HEK293 (cell line): ENCODE results near the gene SPPL2B.
A peak's percentile ranks its signal among the peaks of the same experiment; 100 is the strongest.

Experiments used
- CTCF ChIA-PET: fragments of 350-600 bp; formaldehyde crosslinking; extraction: SDS; loops from one replicate; lab custom pipeline; 2021; ENCODE audit warnings: antibody characterized with exemption; lab: Yijun Ruan, JAX
- POLR2A ChIA-PET: fragments of 300-600 bp; formaldehyde crosslinking; extraction: SDS; loops from one replicate; lab custom pipeline; 2020; ENCODE audit warnings: antibody characterized with exemption, inconsistent platforms; lab: Yijun Ruan, JAX
- H3K27ac ChIP-seq: fragments of 200-500 bp; sonication (Bioruptor generic); 2 replicates; pipeline ENCODE4 v1.5.1; 2014; ENCODE audit warnings: low read depth, low read length, control low read depth, inconsistent platforms; ENCODE audit errors: extremely low read depth
- H3K36me3 ChIP-seq, 2 experiments: fragments of 200-500 bp in 1 of 2; sonication (Bioruptor generic) in 1 of 2; 1 replicate in 1 of 2; 2 replicates in 1 of 2; pipeline ENCODE4 v1.5.1; 2014 to 2017; ENCODE audit warnings: inconsistent platforms in 2 of 2, low read length in 2 of 2; ENCODE audit not compliant: control insufficient read depth in 2 of 2, insufficient read depth in 1 of 2
- H3K4me1 ChIP-seq: fragments of 200-500 bp; sonication (Bioruptor generic); 2 replicates; pipeline ENCODE4 v1.5.1; 2014; ENCODE audit warnings: mild to moderate bottlenecking, low read length, inconsistent platforms; ENCODE audit not compliant: control insufficient read depth, insufficient read depth
- H3K4me3 ChIP-seq: 2 replicates; pipeline ENCODE4 v1.5.1; 2011; ENCODE audit warnings: low read depth, mild to moderate bottlenecking, control low read depth, low read length, moderate library complexity
- H3K9me3 ChIP-seq: fragments of 200-500 bp; sonication (Bioruptor generic); 2 replicates; pipeline ENCODE4 v1.5.1; 2014; ENCODE audit warnings: low read depth, low read length, inconsistent platforms; ENCODE audit not compliant: control insufficient read depth, insufficient read depth
- KLF8 ChIP-seq: fragments of 450-650 bp; formaldehyde crosslinking; IDR thresholded peaks from 2 replicates; pipeline ENCODE4 v1.5.1; 2016; ENCODE audit warnings: missing biosample characterization, missing genetic modification characterization
- KLF9 ChIP-seq: fragments of 450-650 bp; formaldehyde crosslinking; IDR thresholded peaks from 2 replicates; pipeline ENCODE4 v1.5.1; 2016; ENCODE audit warnings: missing biosample characterization, missing genetic modification characterization, low read depth
- SALL2 ChIP-seq: fragments of 450-650 bp; formaldehyde crosslinking; IDR thresholded peaks from 2 replicates; pipeline ENCODE4 v1.5.0; 2017; ENCODE audit warnings: missing biosample characterization, mild to moderate bottlenecking, missing genetic modification characterization, borderline replicate concordance
- ZBTB17 ChIP-seq: fragments of 450-650 bp; formaldehyde crosslinking; IDR thresholded peaks from 2 replicates; pipeline ENCODE4 v1.5.1; 2016; ENCODE audit warnings: missing biosample characterization, missing genetic modification characterization
- ZFP41 ChIP-seq: fragments of 450-650 bp; formaldehyde crosslinking; IDR thresholded peaks from 2 replicates; pipeline ENCODE4 v1.5.1; 2016; ENCODE audit warnings: missing biosample characterization, missing genetic modification characterization, borderline replicate concordance
- ZNF140 ChIP-seq: fragments of 450-650 bp; formaldehyde crosslinking; IDR thresholded peaks from 2 replicates; pipeline ENCODE4 v1.5.1; 2016; ENCODE audit warnings: missing biosample characterization, missing genetic modification characterization
- ZNF2 ChIP-seq: fragments of 450-650 bp; formaldehyde crosslinking; IDR thresholded peaks from 2 replicates; pipeline ENCODE4 v1.5.1; 2016; ENCODE audit warnings: missing biosample characterization, missing genetic modification characterization
- ZNF416 ChIP-seq: fragments of 450-650 bp; formaldehyde crosslinking; IDR thresholded peaks from 2 replicates; pipeline ENCODE4 v1.5.1; 2016; ENCODE audit warnings: missing biosample characterization, missing genetic modification characterization
- ZNF423 ChIP-seq: fragments of 450-650 bp; formaldehyde crosslinking; IDR thresholded peaks from 2 replicates; pipeline ENCODE4 v1.5.1; 2016; ENCODE audit warnings: missing biosample characterization, missing genetic modification characterization
- ZNF514 ChIP-seq: fragments of 450-650 bp; formaldehyde crosslinking; IDR thresholded peaks from 2 replicates; pipeline ENCODE4 v1.5.1; 2016; ENCODE audit warnings: missing biosample characterization, missing genetic modification characterization
- ZNF670 ChIP-seq: fragments of 450-650 bp; formaldehyde crosslinking; IDR thresholded peaks from 2 replicates; pipeline ENCODE4 v1.5.1; 2016; ENCODE audit warnings: missing biosample characterization, missing genetic modification characterization, low read depth
- ZNF677 ChIP-seq: fragments of 450-650 bp; IDR thresholded peaks from 2 replicates; pipeline ENCODE4 v1.5.0; 2018; ENCODE audit warnings: missing biosample characterization, mild to moderate bottlenecking, missing genetic modification characterization, moderate library complexity
- TF ChIP-seq, protein P1 (sequence below): fragments of 450-650 bp; formaldehyde crosslinking; optimal IDR thresholded peaks from 2 replicates; pipeline ENCODE3; 2016; ENCODE audit warnings: missing biosample characterization, mild to moderate bottlenecking, missing genetic modification characterization
- TF ChIP-seq, protein P2 (sequence below): fragments of 450-650 bp; formaldehyde crosslinking; IDR thresholded peaks from 2 replicates; pipeline ENCODE4 v1.5.1; 2017; ENCODE audit warnings: missing biosample characterization, missing genetic modification characterization
- TF ChIP-seq, protein P3 (sequence below): fragments of 450-650 bp; formaldehyde crosslinking; IDR thresholded peaks from 2 replicates; pipeline ENCODE4 v1.5.1; 2016; ENCODE audit warnings: missing biosample characterization, missing genetic modification characterization, borderline replicate concordance
- TF ChIP-seq, protein P4 (sequence below): fragments of 450-650 bp; formaldehyde crosslinking; IDR thresholded peaks from 2 replicates; pipeline ENCODE4 v1.5.1; 2016; ENCODE audit warnings: missing biosample characterization, missing genetic modification characterization
- TF ChIP-seq, protein P5 (sequence below): fragments of 450-650 bp; formaldehyde crosslinking; IDR thresholded peaks from 2 replicates; pipeline ENCODE4 v1.5.1; 2016; ENCODE audit warnings: missing biosample characterization, missing genetic modification characterization
- TF ChIP-seq, protein P6 (sequence below): fragments of 450-650 bp; formaldehyde crosslinking; conservative IDR thresholded peaks from 2 replicates; pipeline ENCODE4 v1.5.1; 2016; ENCODE audit warnings: low read depth, missing biosample characterization, missing genetic modification characterization

The SPPL2B gene

DNA sequence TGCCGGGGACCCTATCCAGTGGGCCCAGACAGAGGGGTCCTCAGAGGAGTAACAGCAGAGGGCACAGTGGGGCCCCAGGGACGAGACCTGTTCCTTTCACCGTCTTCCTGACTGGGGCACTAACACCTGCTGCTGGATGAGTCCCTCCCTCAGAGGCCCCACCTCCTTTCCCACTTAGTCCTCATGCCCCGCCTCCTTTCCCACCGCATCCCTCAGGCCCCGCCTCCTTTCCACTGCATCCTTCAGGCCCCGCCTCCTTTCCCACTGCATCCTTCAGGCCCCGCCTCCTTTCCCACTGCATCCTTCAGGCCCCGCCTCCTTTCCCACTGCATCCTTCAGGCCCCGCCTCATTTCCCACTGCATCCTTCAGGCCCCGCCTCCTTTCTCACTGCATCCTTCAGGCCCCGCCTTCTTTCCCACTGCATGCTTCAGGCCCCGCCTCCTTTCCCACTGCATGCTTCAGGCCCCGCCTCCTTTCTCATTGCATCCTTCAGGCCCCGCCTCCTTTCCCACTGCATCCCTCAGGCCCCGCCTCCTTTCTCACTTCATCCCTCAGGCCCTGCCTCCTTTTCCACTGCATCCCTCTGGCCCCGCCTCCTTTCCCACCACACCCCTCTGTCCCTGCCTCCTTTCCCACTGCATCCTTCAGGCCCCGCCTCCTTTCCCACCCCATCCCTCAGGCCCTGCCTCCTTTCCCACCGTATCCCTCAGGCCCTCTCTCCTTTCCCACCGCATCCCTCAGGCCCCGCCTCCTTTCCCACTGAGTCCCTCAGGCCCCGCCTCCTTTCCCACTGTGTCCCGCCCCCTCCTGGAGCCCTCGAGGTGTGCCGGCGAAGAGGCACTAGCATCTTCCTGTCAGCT, 6.7 kb downstream of the SPPL2B start (continued):
- TF ChIP-seq, protein P1, sequence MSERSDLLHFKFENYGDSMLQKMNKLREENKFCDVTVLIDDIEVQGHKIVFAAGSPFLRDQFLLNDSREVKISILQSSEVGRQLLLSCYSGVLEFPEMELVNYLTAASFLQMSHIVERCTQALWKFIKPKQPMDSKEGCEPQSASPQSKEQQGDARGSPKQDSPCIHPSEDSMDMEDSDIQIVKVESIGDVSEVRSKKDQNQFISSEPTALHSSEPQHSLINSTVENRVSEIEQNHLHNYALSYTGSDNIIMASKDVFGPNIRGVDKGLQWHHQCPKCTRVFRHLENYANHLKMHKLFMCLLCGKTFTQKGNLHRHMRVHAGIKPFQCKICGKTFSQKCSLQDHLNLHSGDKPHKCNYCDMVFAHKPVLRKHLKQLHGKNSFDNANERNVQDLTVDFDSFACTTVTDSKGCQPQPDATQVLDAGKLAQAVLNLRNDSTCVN, result no peak
- TF ChIP-seq ZNF416 (tag by site-specific recombination) (no peak), ZNF514 (tag by site-specific recombination) (no peak), ZNF423 (no peak), ZNF677 (no peak), KLF9 (tag by site-specific recombination) (peak; percentile 88), KLF8 (peak; percentile 65; the same call in 1 of the 2 replicates)
- TF ChIP-seq, protein P2, sequence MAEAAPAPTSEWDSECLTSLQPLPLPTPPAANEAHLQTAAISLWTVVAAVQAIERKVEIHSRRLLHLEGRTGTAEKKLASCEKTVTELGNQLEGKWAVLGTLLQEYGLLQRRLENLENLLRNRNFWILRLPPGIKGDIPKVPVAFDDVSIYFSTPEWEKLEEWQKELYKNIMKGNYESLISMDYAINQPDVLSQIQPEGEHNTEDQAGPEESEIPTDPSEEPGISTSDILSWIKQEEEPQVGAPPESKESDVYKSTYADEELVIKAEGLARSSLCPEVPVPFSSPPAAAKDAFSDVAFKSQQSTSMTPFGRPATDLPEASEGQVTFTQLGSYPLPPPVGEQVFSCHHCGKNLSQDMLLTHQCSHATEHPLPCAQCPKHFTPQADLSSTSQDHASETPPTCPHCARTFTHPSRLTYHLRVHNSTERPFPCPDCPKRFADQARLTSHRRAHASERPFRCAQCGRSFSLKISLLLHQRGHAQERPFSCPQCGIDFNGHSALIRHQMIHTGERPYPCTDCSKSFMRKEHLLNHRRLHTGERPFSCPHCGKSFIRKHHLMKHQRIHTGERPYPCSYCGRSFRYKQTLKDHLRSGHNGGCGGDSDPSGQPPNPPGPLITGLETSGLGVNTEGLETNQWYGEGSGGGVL (tag by site-specific recombination), result no peak

DNA sequence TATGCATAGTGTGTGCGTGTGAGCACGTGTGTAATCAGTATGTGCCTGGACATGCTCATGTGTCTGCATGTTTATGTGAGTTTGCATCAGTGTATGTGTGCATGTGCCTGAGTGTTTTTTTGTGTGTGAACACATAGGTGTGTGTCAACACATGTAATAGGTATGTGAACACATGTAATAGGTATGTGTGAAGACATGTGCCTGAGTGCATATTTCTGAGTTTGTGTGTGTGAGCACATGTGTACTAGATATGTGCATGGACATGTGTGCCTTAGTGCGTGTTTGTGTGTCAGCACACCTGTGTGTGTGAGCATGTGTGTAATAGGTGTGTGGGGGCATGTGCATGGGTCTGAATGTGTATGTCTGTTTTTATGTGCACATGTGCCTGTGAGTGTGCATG, 7.4 kb downstream of the SPPL2B start:
- H3K4me1 ChIP-seq, result peaks cover 10% of the 10 kb centered on the region
- H3K36me3 ChIP-seq, result peaks cover 0 to 29% of the 10 kb centered on the region in 2 experiments; a peak in 1 of 3 replicates
- no peak overlapping the region for H3K27ac ChIP-seq
- no peak overlapping the region for H3K4me3 ChIP-seq
- TF ChIP-seq, protein P3, sequence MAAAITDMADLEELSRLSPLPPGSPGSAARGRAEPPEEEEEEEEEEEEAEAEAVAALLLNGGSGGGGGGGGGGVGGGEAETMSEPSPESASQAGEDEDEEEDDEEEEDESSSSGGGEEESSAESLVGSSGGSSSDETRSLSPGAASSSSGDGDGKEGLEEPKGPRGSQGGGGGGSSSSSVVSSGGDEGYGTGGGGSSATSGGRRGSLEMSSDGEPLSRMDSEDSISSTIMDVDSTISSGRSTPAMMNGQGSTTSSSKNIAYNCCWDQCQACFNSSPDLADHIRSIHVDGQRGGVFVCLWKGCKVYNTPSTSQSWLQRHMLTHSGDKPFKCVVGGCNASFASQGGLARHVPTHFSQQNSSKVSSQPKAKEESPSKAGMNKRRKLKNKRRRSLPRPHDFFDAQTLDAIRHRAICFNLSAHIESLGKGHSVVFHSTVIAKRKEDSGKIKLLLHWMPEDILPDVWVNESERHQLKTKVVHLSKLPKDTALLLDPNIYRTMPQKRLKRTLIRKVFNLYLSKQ (tag by site-specific recombination), result 0 out of 2 replicates have a peak, but pooled peaks have one; percentile 1
- TF ChIP-seq, protein P4, sequence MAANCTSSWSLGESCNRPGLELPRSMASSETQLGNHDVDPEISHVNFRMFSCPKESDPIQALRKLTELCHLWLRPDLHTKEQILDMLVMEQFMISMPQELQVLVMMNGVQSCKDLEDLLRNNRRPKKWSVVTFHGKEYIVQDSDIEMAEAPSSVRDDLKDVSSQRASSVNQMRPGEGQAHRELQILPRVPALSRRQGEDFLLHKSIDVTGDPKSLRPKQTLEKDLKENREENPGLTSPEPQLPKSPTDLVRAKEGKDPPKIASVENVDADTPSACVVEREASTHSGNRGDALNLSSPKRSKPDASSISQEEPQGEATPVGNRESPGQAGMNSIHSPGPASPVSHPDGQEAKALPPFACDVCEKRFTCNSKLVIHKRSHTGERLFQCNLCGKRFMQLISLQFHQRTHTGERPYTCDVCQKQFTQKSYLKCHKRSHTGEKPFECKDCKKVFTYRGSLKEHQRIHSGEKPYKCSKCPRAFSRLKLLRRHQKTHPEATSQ (tag by site-specific recombination), result no peak
- TF ChIP-seq ZBTB17 (tag by site-specific recombination) (no peak), ZNF2 (tag by site-specific recombination) (no peak), ZNF140 (tag by site-specific recombination) (no peak), ZFP41 (tag by site-specific recombination) (no peak), KLF8 (0 out of 2 replicates have a peak, but pooled peaks have one; percentile 2)
- no peaks in the 10 kb centered on the region for H3K9me3 ChIP-seq
- ChIA-PET CTCF (no interaction called here), POLR2A (no interaction called here)

DNA sequence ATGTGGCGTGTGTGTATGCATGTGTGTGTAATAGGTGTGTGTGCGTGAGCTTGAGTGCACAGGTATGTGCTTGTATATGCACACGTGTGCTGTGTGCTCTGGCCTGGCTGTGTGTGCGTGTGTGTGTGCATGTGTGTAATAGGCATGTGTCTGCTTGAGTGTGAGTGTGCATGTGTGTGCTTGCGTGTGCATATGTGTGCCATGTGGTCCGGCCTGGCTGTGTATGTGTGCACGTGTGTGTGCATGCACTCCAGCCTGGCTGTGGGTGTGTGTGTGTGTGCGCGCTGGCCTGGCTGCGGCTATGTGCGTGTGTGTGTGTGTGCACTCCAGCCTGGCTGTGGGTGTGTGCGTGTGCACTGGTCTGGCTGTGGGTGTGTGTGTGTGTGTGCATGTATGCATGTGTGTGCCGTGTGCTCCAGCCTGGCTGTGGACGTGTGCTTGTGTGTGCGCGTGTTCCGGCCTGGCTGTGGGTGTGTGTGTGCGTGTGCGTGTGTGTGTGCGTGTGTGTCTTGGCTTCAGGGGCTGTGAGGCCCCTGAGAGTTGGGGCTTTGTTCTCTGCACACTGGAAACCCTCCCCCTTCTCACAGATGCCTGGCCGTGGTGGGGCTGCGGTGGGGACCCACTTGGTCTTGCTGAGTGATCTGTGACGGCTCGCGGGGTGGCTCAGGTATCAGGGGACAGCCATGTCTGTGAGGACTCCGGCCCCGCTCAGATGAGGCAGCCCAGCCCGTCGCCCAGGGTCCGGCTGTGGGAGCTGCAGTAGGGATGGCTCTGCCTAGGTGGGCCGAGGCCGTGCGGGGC, 8.2 kb downstream of the SPPL2B start:
- ChIA-PET POLR2A (no interaction called here), CTCF (no interaction called here)
- Histone ChIP-seq H3K9me3 (no peaks in the 10 kb centered on the region), H3K4me3 (no peak overlapping the region), H3K36me3 (peaks cover 0 to 36% of the 10 kb centered on the region in 2 experiments; a peak in 1 of 3 replicates), H3K27ac (no peak overlapping the region), H3K4me1 (peaks cover 2% of the 10 kb centered on the region; the same call in 1 of the 2 replicates)
- TF ChIP-seq KLF9 (tag by site-specific recombination) (peak; percentile 44; the same call in 1 of the 2 replicates), SALL2 (tag by site-specific recombination) (no peak), ZNF670 (no peak)
- TF ChIP-seq, protein P5, sequence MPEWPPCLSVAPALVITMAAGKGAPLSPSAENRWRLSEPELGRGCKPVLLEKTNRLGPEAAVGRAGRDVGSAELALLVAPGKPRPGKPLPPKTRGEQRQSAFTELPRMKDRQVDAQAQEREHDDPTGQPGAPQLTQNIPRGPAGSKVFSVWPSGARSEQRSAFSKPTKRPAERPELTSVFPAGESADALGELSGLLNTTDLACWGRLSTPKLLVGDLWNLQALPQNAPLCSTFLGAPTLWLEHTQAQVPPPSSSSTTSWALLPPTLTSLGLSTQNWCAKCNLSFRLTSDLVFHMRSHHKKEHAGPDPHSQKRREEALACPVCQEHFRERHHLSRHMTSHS (tag by site-specific recombination), result no peak
- TF ChIP-seq, protein P6, sequence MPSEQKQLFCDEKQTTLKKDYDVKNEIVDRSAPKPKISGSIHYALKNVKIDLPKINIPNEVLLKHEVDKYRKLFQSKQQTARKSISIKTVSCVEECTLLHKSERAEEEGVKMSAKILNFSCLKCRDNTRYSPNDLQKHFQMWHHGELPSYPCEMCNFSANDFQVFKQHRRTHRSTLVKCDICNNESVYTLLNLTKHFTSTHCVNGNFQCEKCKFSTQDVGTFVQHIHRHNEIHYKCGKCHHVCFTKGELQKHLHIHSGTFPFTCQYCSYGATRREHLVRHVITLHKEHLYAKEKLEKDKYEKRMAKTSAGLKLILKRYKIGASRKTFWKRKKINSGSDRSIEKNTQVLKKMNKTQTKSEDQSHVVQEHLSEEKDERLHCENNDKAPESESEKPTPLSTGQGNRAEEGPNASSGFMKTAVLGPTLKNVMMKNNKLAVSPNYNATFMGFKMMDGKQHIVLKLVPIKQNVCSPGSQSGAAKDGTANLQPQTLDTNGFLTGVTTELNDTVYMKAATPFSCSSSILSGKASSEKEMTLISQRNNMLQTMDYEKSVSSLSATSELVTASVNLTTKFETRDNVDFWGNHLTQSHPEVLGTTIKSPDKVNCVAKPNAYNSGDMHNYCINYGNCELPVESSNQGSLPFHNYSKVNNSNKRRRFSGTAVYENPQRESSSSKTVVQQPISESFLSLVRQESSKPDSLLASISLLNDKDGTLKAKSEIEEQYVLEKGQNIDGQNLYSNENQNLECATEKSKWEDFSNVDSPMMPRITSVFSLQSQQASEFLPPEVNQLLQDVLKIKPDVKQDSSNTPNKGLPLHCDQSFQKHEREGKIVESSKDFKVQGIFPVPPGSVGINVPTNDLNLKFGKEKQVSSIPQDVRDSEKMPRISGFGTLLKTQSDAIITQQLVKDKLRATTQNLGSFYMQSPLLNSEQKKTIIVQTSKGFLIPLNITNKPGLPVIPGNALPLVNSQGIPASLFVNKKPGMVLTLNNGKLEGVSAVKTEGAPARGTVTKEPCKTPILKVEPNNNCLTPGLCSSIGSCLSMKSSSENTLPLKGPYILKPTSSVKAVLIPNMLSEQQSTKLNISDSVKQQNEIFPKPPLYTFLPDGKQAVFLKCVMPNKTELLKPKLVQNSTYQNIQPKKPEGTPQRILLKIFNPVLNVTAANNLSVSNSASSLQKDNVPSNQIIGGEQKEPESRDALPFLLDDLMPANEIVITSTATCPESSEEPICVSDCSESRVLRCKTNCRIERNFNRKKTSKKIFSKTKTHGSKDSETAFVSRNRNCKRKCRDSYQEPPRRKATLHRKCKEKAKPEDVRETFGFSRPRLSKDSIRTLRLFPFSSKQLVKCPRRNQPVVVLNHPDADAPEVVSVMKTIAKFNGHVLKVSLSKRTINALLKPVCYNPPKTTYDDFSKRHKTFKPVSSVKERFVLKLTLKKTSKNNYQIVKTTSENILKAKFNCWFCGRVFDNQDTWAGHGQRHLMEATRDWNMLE (tag by site-specific recombination), result no peak
